Measurements from ENCODE around the gene TOM1. TPM values are rescaled to one million over a fixed set of nuclear protein-coding genes. Genes with fewer than 3 reads are reported as not detected.

TOM1 gene
- total and polyA plus RNA-seq, 9 donors, result 16.9 to 48.9 (median 39.1) TPM

DNA sequence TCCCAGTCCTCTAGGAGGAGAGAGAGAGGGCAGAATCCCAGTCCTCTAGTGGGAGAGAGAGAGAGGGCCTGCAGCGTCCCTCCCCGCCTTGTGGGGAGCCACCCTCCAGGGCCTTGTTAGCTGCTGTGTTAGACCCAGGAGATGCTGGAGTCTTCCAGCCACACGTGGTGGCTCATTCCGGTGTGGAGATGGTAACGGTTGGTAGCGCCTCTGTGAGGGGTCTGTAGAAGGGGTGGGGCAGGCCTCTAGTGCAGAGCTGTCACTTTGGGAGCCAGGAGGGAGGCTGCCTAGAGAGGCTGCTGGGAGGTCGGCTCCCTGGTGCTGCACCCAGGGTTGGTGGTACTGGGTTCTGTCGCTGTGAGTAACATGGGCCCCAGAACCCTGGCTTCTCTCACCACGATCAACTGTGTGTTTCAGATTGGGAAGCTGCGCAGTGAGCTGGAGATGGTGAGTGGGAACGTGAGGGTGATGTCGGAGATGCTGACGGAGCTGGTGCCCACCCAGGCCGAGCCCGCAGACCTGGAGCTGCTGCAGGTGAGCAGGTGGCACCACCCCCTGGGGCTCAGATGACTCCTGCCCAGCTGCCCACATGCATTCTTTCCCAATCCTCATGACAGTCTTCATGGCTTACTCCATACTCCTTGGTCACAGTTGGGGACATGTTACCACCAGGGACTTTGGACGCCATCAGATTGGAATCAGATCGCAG lies 27.3 kb downstream of the TOM1 start:
- no peaks in the 10 kb centered on the region for H3K36me3 ChIP-seq
- TF ChIP-seq POLR2A (IDR thresholded peaks at IDR 0.05) (no peak), EP300 (IDR thresholded peaks at IDR 0.05) (no peak)
- TF ChIP-seq, protein P1, sequence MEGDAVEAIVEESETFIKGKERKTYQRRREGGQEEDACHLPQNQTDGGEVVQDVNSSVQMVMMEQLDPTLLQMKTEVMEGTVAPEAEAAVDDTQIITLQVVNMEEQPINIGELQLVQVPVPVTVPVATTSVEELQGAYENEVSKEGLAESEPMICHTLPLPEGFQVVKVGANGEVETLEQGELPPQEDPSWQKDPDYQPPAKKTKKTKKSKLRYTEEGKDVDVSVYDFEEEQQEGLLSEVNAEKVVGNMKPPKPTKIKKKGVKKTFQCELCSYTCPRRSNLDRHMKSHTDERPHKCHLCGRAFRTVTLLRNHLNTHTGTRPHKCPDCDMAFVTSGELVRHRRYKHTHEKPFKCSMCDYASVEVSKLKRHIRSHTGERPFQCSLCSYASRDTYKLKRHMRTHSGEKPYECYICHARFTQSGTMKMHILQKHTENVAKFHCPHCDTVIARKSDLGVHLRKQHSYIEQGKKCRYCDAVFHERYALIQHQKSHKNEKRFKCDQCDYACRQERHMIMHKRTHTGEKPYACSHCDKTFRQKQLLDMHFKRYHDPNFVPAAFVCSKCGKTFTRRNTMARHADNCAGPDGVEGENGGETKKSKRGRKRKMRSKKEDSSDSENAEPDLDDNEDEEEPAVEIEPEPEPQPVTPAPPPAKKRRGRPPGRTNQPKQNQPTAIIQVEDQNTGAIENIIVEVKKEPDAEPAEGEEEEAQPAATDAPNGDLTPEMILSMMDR (IDR thresholded peaks at IDR 0.05), result no peak
- H3K9me3 ChIP-seq, result no peaks in the 10 kb centered on the region
- no peaks in the 10 kb centered on the region for H3K27me3 ChIP-seq
- no peak for DNase-seq
- no peak overlapping the region for H3K4me3 ChIP-seq
- intact Hi-C loops (cut with DNase I), result no loop called here
- H3K4me1 ChIP-seq (ENCODE audit: insufficient read depth), result no peaks in the 10 kb centered on the region
- H3K27ac ChIP-seq, result no peak overlapping the region
- WGBS, 3 donors, result 92 to 93% (median 93%) methylated on average over 17 of the region's 17 CpGs

DNA sequence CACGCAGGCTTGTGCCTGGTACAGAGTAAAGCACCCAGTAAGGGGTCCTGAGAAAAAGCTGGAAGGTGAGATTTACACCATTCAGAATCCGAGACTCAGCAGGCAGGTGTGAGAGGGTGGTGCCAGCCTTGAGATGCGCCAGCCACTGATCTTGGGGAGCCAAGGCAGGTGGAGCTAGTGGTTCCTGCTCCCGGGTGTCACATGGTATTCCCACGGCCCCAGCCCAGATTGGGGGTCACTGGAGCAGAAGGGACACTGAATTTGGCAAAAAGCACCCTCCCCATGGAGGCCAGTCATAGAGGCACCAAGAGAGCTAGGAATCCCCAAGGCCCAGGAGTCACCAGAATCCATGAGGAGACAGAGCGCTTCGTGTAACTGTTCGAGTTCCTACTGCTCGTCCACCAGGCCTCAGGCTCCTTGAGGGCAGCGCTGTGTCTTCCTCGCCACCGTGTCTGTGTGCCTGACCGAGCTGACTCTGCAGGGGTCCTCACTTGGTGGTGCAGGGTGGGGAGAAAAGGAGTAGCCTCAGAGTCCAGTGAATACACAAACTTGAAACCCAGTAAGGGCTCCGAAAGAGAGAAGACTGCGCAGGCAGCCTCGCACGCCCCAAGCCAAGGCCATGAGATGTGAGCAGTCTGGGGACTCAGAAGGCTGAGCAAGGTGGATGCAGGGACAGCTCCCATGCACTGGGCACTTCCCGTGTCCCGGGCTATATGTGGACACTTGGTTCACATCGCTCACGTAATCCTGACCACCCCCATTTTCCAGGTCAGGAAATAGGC lies 28.2 kb downstream of the TOM1 start:
- Histone ChIP-seq H3K4me3 (no peak overlapping the region), H3K27me3 (no peaks in the 10 kb centered on the region), H3K36me3 (no peaks in the 10 kb centered on the region), H3K9me3 (no peaks in the 10 kb centered on the region), H3K4me1 (ENCODE audit: insufficient read depth) (no peaks in the 10 kb centered on the region), H3K27ac (no peak overlapping the region)
- no peak for TF ChIP-seq POLR2A (IDR thresholded peaks at IDR 0.05)
- TF ChIP-seq EP300 (IDR thresholded peaks at IDR 0.05), result no peak
- TF ChIP-seq, protein P1 (IDR thresholded peaks at IDR 0.05), result no peak
- WGBS, 3 donors, result 92 to 94% (median 93%) methylated on average over 21 of the region's 21 CpGs
- intact Hi-C loops (cut with DNase I), result no loop called here
- DNase-seq, result no peak

DNA sequence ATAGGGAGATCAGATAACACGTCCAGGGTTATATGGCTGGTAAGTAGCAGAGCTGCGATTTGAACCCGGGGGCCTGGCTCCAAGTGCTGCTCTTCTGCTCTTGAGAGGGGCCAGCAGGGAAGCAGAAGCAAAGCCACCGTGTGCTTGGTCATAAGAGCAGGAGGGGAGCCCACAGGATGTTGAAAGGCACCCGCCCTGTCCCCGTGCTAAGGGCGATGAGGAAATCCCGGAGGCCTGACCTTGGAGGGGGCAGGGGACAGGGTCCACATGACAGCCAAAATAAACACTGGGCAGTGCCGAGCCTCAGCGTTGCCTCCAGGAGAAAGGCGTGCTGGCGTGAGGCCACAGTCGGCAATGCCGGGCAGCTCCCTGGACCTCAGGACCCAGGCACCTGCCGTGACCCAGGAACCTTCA lies 28.8 kb downstream of the TOM1 start:
- Histone ChIP-seq H3K9me3 (no peaks in the 10 kb centered on the region), H3K27ac (no peak overlapping the region), H3K27me3 (no peaks in the 10 kb centered on the region), H3K4me3 (no peak overlapping the region), H3K36me3 (no peaks in the 10 kb centered on the region), H3K4me1 (ENCODE audit: insufficient read depth) (no peaks in the 10 kb centered on the region)
- intact Hi-C loops (cut with DNase I), result no loop called here
- DNase-seq, result no peak
- 78 to 85% (median 80%) methylated on average over 15 of the region's 15 CpGs for WGBS, 3 donors
- no peak for TF ChIP-seq EP300 (IDR thresholded peaks at IDR 0.05)
- TF ChIP-seq, protein P1 (IDR thresholded peaks at IDR 0.05), result no peak
- no peak for TF ChIP-seq POLR2A (IDR thresholded peaks at IDR 0.05)

DNA sequence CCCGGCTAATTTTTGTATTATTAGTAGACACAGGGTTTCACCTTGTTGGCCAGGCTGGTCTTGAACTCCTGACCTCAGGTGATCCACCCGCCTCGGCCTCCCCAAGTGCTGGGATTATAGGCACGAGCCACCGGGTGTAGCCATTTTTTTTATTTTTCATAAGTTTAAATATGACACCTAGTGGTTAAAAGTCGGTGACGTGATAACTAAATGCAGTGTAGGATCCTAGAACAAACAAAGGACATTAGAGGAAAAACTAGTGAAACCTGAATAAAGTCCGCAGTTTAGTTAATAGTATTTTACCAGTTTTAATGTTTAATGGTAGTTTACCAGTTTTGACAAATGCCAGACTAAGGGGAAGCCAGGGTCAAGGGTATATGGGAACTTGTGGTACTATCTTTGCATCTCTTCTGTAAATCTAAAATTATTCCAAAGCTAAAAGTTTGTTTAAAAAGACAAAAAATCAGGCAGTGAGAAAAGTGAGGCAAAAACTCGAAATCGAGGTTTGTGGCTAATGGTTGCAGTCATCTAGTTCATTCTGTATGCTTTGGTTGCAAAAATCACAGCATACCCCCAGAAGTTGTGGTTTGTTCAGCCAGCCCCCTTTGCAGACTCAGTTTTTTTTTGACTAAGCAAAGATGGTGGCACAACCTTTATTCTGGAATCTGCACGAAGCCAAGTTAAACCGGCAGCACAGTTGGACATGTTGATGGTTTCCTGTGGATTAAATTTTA lies 29.6 kb downstream of the TOM1 start:
- intact Hi-C loops (cut with DNase I), result no loop called here
- H3K27ac ChIP-seq, result no peak overlapping the region
- WGBS, 3 donors, result 82 to 84% (median 83%) methylated on average over 12 of the region's 12 CpGs
- no peak overlapping the region for H3K4me3 ChIP-seq
- H3K27me3 ChIP-seq, result no peaks in the 10 kb centered on the region
- no peaks in the 10 kb centered on the region for H3K9me3 ChIP-seq
- DNase-seq, result no peak
- H3K36me3 ChIP-seq, result no peaks in the 10 kb centered on the region
- H3K4me1 ChIP-seq (ENCODE audit: insufficient read depth), result no peaks in the 10 kb centered on the region
- TF ChIP-seq, protein P1 (IDR thresholded peaks at IDR 0.05), result no peak
- no peak for TF ChIP-seq POLR2A (IDR thresholded peaks at IDR 0.05)
- no peak for TF ChIP-seq EP300 (IDR thresholded peaks at IDR 0.05)

Measured in ovary (tissue), 9 donors.